Prostate gland (tissue), 2 donors: ENCODE data around the gene SCG5.

Experiments
- CTCF ChIP-seq, 4 experiments: fragments of 200-600 bp in 2 of 4; fragments of 450-650 bp in 2 of 4; sonication (generic) in 2 of 4; IDR thresholded peaks; 1 replicate in 3 of 4; 2 replicates in 1 of 4; pipeline ENCODE4 v1.5.1; 2016 to 2019; ENCODE audit warnings: antibody characterized with exemption in 4 of 4, mild to moderate bottlenecking in 2 of 4, moderate library complexity in 2 of 4
- POLR2A ChIP-seq: fragments of 450-650 bp; IDR thresholded peaks from one replicate; pipeline ENCODE4 v1.6.1; 2016; ENCODE audit warnings: antibody characterized with exemption, mild to moderate bottlenecking
- POLR2AphosphoS5 ChIP-seq: sonication (generic); formaldehyde crosslinking; IDR thresholded peaks from one replicate; pipeline ENCODE4 v1.6.1; 2017; ENCODE audit warnings: antibody characterized with exemption

GRCh38 chr15:32682977-32683630 lies 41.6 kb downstream of the SCG5 start:
- no peak for TF ChIP-seq CTCF (IDR thresholded peaks at IDR 0.05)
- no peak for TF ChIP-seq POLR2AphosphoS5
- no peak for TF ChIP-seq POLR2A
